Left ventricle myocardium superior (tissue), 1 donor: Measurements from ENCODE around the gene HYAL2. TPM values are rescaled to one million over a fixed set of nuclear protein-coding genes. Genes with fewer than 3 reads are reported as not detected.

Experiments
- total RNA-seq: library from RNA; stranded (reverse); fragmentation: NEBNext Ultra II Directional; extraction: Animal tissue kit (Norgen Biotek cat#: 25700); gene quantifications from one replicate; pipeline ENCODE4 v1.2.1, GENCODE V29; 2021
- donor health status: DM: no; HTN: yes; CAD: no; lungs with severe emphysema.

HYAL2 gene
- total RNA-seq, 1 donor from 2014 or later: 36.0 TPM

Other genes starting within 250 kb of the HYAL2 start
- 73.8 TPM for gene RBM5, start 233.8 kb downstream of the HYAL2 start, total RNA-seq
- 11.4 TPM for gene SEMA3F, start 167.4 kb downstream of the HYAL2 start, total RNA-seq
- gene GNAT1, start 131.1 kb downstream of the HYAL2 start, total RNA-seq: not detected
- 10.4 TPM for gene SLC38A3, start 117.5 kb downstream of the HYAL2 start, total RNA-seq
- gene GNAI2, start 86.5 kb downstream of the HYAL2 start, total RNA-seq: 137 TPM
- 20.6 TPM for gene SEMA3B, start 53.6 kb downstream of the HYAL2 start, total RNA-seq
- 31.6 TPM for gene LSMEM2, start 43.7 kb downstream of the HYAL2 start, total RNA-seq
- 79.3 TPM for gene IFRD2, start 30.3 kb downstream of the HYAL2 start, total RNA-seq
- gene HYAL3, start 23.3 kb downstream of the HYAL2 start, total RNA-seq: 0.92 TPM
- gene NAA80, start 23.3 kb downstream of the HYAL2 start, total RNA-seq: 6.7 TPM
- gene HYAL1, start 19.2 kb downstream of the HYAL2 start, total RNA-seq: 70.0 TPM
- gene TUSC2, start 5.5 kb upstream of the HYAL2 start, total RNA-seq: 30.7 TPM
- gene RASSF1, start 18.1 kb upstream of the HYAL2 start, total RNA-seq: 10.5 TPM
- gene ZMYND10, start 23.0 kb upstream of the HYAL2 start, total RNA-seq: 0.07 TPM
- 16.8 TPM for gene NPRL2, start 28.0 kb upstream of the HYAL2 start, total RNA-seq
- 5.2 TPM for gene CYB561D2, start 28.1 kb upstream of the HYAL2 start, total RNA-seq
- gene TMEM115, start 36.8 kb upstream of the HYAL2 start, total RNA-seq: 27.4 TPM
- 2.8 TPM for gene CACNA2D2, start 180.9 kb upstream of the HYAL2 start, total RNA-seq
- 51.0 TPM for gene C3orf18, start 245.0 kb upstream of the HYAL2 start, total RNA-seq
- gene HEMK1, start 246.8 kb upstream of the HYAL2 start, total RNA-seq: 15.3 TPM